ENCODE results near the gene ART5. TPM values are rescaled to one million over a fixed set of nuclear protein-coding genes. Genes with fewer than 3 reads are reported as not detected.
"Not testable (repeated sequence)": the region's sequence is repeated elsewhere in the genome, so short reads cannot be mapped to it uniquely, and the experiment has no call there.

The ART5 gene
- total and polyA plus RNA-seq, 2 donors (not counting 1 experiment from before 2014, with no cell fraction given), result 0.50 TPM; not detected in 1

GRCh38 chr11:3659595-3660515 lies 18.1 kb upstream of the ART5 start:
- Histone ChIP-seq H3K27me3 (ENCODE audit: control insufficient read depth, insufficient read depth, low read length) (no peaks in the 10 kb centered on the region), H3K9ac (ENCODE audit: insufficient read depth, low read length) (no peak overlapping the region), H3K27ac (ENCODE audit: insufficient read depth, low read length) (no peak overlapping the region), H3K4me2 (ENCODE audit: extremely low read depth, insufficient read depth, low read length) (no peak overlapping the region), H3K4me1 (ENCODE audit: control insufficient read depth, extremely low read depth, insufficient read depth, low read length) (no peaks in the 10 kb centered on the region), H4K20me1 (ENCODE audit: control insufficient read depth, extremely low read depth, insufficient read depth, low read length) (no peaks in the 10 kb centered on the region), H2AFZ (ENCODE audit: low read length) (no peak overlapping the region), H3K4me3 (replicated peaks in 1 of 4; ENCODE audit: control extremely low read depth in 1 of 4, insufficient read depth in 1 of 4, low read depth in 3 of 4, low read length in 4 of 4) (no peak overlapping the region), H3K36me3 (ENCODE audit: control insufficient read depth, insufficient read depth, low read length) (peaks cover 2% of the 10 kb centered on the region), H3K9me3 (ENCODE audit: control insufficient read depth, insufficient read depth, low read depth, low read length) (no peaks in the 10 kb centered on the region), H3K79me2 (ENCODE audit: control insufficient read depth, insufficient read depth, low read length) (no peaks in the 10 kb centered on the region)
- no peak for DNase-seq (ENCODE audit: low read depth in 2 of 2)
- TF ChIP-seq EZH2 (IDR thresholded peaks at IDR 0.05; ENCODE audit: low read length, missing control alignments) (no peak), CTCF (conservative IDR thresholded peaks at IDR 0.05 in 1 of 2, IDR thresholded peaks at IDR 0.05 in 1 of 2; ENCODE audit: low read depth in 1 of 2, low read length in 2 of 2) (no peak)

GRCh38 chr11:3658252-3658651 lies 16.5 kb upstream of the ART5 start:
- Histone ChIP-seq H3K27ac (ENCODE audit: insufficient read depth, low read length) (no peak overlapping the region), H3K79me2 (ENCODE audit: control insufficient read depth, insufficient read depth, low read length) (no peaks in the 10 kb centered on the region), H3K9me3 (ENCODE audit: control insufficient read depth, insufficient read depth, low read depth, low read length) (no peaks in the 10 kb centered on the region), H2AFZ (ENCODE audit: low read length) (no peak overlapping the region), H4K20me1 (ENCODE audit: control insufficient read depth, extremely low read depth, insufficient read depth, low read length) (no peaks in the 10 kb centered on the region), H3K4me2 (ENCODE audit: extremely low read depth, insufficient read depth, low read length) (no peak overlapping the region), H3K27me3 (ENCODE audit: control insufficient read depth, insufficient read depth, low read length) (peaks cover 3% of the 10 kb centered on the region), H3K9ac (ENCODE audit: insufficient read depth, low read length) (no peak overlapping the region), H3K36me3 (ENCODE audit: control insufficient read depth, insufficient read depth, low read length) (no peaks in the 10 kb centered on the region), H3K4me3 (replicated peaks in 1 of 4; ENCODE audit: control extremely low read depth in 1 of 4, insufficient read depth in 1 of 4, low read depth in 3 of 4, low read length in 4 of 4) (no peak overlapping the region), H3K4me1 (ENCODE audit: control insufficient read depth, extremely low read depth, insufficient read depth, low read length) (no peaks in the 10 kb centered on the region)
- TF ChIP-seq EZH2 (IDR thresholded peaks at IDR 0.05; ENCODE audit: low read length, missing control alignments) (no peak), CTCF (conservative IDR thresholded peaks at IDR 0.05 in 1 of 2, IDR thresholded peaks at IDR 0.05 in 1 of 2; ENCODE audit: low read depth in 1 of 2, low read length in 2 of 2) (no peak)
- DNase-seq (ENCODE audit: low read depth in 2 of 2), result no peak

- not testable (repeated sequence) for H3K27me3 ChIP-seq (ENCODE audit: control insufficient read depth, insufficient read depth, low read length); H2AFZ ChIP-seq (ENCODE audit: low read length); H3K27ac ChIP-seq (ENCODE audit: insufficient read depth, low read length); H3K36me3 ChIP-seq (ENCODE audit: control insufficient read depth, insufficient read depth, low read length); DNase-seq (ENCODE audit: low read depth in 2 of 2); H3K9me3 ChIP-seq (ENCODE audit: control insufficient read depth, insufficient read depth, low read depth, low read length); H3K9ac ChIP-seq (ENCODE audit: insufficient read depth, low read length); H3K4me2 ChIP-seq (ENCODE audit: extremely low read depth, insufficient read depth, low read length); H3K4me1 ChIP-seq (ENCODE audit: control insufficient read depth, extremely low read depth, insufficient read depth, low read length); H3K79me2 ChIP-seq (ENCODE audit: control insufficient read depth, insufficient read depth, low read length); H4K20me1 ChIP-seq (ENCODE audit: control insufficient read depth, extremely low read depth, insufficient read depth, low read length); H3K4me3 ChIP-seq (replicated peaks in 1 of 4; ENCODE audit: control extremely low read depth in 1 of 4, insufficient read depth in 1 of 4, low read depth in 3 of 4, low read length in 4 of 4)
Observed at GRCh38 chr11:3657331-3657730, 15.5 kb upstream of the ART5 start.

All from fibroblast of lung (primary cell).